Activated CD4-positive, alpha-beta memory T cell treated with anti-CD3 and anti-CD28 coated beads for 36 hours (primary cell): ENCODE measurements around the gene SLCO4C1. TPM values are rescaled to one million over a fixed set of nuclear protein-coding genes. Genes with fewer than 3 reads are reported as not detected.
"Not testable (repeated sequence)": the region's sequence is repeated elsewhere in the genome, so short reads cannot be mapped to it uniquely, and the experiment has no call there.

Experiments used
- CTCF ChIA-PET: fragments of 350-600 bp; sonication (Branson Sonifier 250); formaldehyde crosslinking; loops from one replicate; lab custom pipeline; 2021; ENCODE audit warnings: antibody characterized with exemption, inconsistent platforms; lab: Charles Lee
- POLR2A ChIA-PET: fragments of 350-600 bp; sonication (Branson Sonifier 250); formaldehyde crosslinking; loops from one replicate; lab custom pipeline; 2021; ENCODE audit warnings: antibody characterized with exemption; lab: Charles Lee
- DNase-seq: peaks from one replicate; pipeline ENCODE4 v3.0.0-alpha.2; 2020
- H3K27ac Mint-ChIP-seq: one replicate; pipeline ENCODE4 v1.8.0; 2021; ENCODE audit warnings: mixed read lengths
- H3K27me3 Mint-ChIP-seq: one replicate; pipeline ENCODE4 v1.8.0; 2021; ENCODE audit warnings: mixed read lengths
- H3K36me3 Mint-ChIP-seq: one replicate; pipeline ENCODE4 v1.8.0; 2021; ENCODE audit warnings: mixed read lengths
- H3K4me1 Mint-ChIP-seq: one replicate; pipeline ENCODE4 v1.8.0; 2021; ENCODE audit warnings: low read depth, mixed read lengths
- H3K4me3 Mint-ChIP-seq: one replicate; pipeline ENCODE4 v1.8.0; 2021; ENCODE audit warnings: mild to moderate bottlenecking, mixed read lengths
- H3K9me3 Mint-ChIP-seq: one replicate; pipeline ENCODE4 v1.8.0; 2021; ENCODE audit warnings: mixed read lengths
- intact Hi-C: fragments of 100-400 bp; cut with micrococcal nuclease; formaldehyde crosslinking; loops from one replicate; pipeline ENCODE4 v1.15.1; 2023
- total RNA-seq, 2 experiments: library from RNA; stranded (reverse); gene quantifications; one replicate each; pipeline ENCODE4 v1.2.3, GENCODE V29; 2021

Gene SLCO4C1
- total RNA-seq = under 1 TPM; 0.31 to 0.38 TPM

- intact Hi-C loops = no loop called here
- Mint-ChIP-seq H3K9me3 (no peaks in the 10 kb centered on the region), H3K27ac (peak within 1 kb of the TSS; percentile 13), H3K4me1 (peaks cover 18% of the 10 kb centered on the region), H3K36me3 (no peaks in the 10 kb centered on the region), H3K27me3 (peaks cover 6% of the 10 kb centered on the region), H3K4me3 (peak within 1 kb of the TSS; percentile 77)
- CTCF ChIA-PET = interaction anchor here (0.6 to 1.7 kb wide), 6 partner anchors 9 to 885 kb away, joined by 3 to 5 read pairs (median 3); no protein-coding TSS in a partner anchor
- peak; percentile 87 for DNase-seq
- POLR2A ChIA-PET = no interaction called here
Measured at GRCh38 chr5:102296178-102296817, at the start of gene SLCO4C1. Gene SLCO4C1, minus strand, starts transcription at chr5:102296284. Its CDS starts 22 bp downstream, at chr5:102296262.

GRCh38 chr5:102341681-102342288 is 45.7 kb upstream of the SLCO4C1 start:
- Mint-ChIP-seq H3K9me3 (no peaks in the 10 kb centered on the region), H3K27me3 (peaks cover 2% of the 10 kb centered on the region), H3K4me1 (no peaks in the 10 kb centered on the region), H3K4me3 (no peak overlapping the region), H3K36me3 (no peaks in the 10 kb centered on the region), H3K27ac (no peak overlapping the region)
- DNase-seq = no peak
- intact Hi-C loops = no loop called here
- CTCF ChIA-PET = no interaction called here
- POLR2A ChIA-PET = no interaction called here

- ChIA-PET POLR2A (no interaction called here), CTCF (no interaction called here)
- intact Hi-C loops = no loop called here
- H3K4me3 Mint-ChIP-seq = no peak overlapping the region
- no peaks in the 10 kb centered on the region for H3K4me1 Mint-ChIP-seq
- no peaks in the 10 kb centered on the region for H3K9me3 Mint-ChIP-seq
- no peaks in the 10 kb centered on the region for H3K36me3 Mint-ChIP-seq
- DNase-seq = no peak
- H3K27ac Mint-ChIP-seq = no peak overlapping the region
- peaks cover 3% of the 10 kb centered on the region for H3K27me3 Mint-ChIP-seq
Measured at GRCh38 chr5:102324714-102325113, 28.6 kb upstream of the SLCO4C1 start.

- CTCF ChIA-PET = interaction anchor here (1.0 kb wide), 1 partner anchor 14 kb away, joined by 3 read pairs; no protein-coding TSS in a partner anchor
- not testable (repeated sequence) for H3K4me3 Mint-ChIP-seq
Measured at GRCh38 chr5:102318801-102319200, 22.7 kb upstream of the SLCO4C1 start.

GRCh38 chr5:102314328-102314727 is 18.2 kb upstream of the SLCO4C1 start:
- ChIA-PET POLR2A (no interaction called here), CTCF (interaction anchor here (1.6 kb wide), 1 partner anchor 18 kb away, joined by 4 read pairs; the partner anchor contains the start of gene SLCO4C1)
- Mint-ChIP-seq H3K36me3 (no peaks in the 10 kb centered on the region), H3K27ac (no peak overlapping the region), H3K4me3 (no peak overlapping the region), H3K4me1 (no peaks in the 10 kb centered on the region), H3K27me3 (no peaks in the 10 kb centered on the region), H3K9me3 (no peaks in the 10 kb centered on the region)
- DNase-seq = no peak
- intact Hi-C loops = no loop called here

More at GRCh38 chr5:102318801-102319200, 22.7 kb upstream of the SLCO4C1 start:
- POLR2A ChIA-PET, H3K9me3 Mint-ChIP-seq, intact Hi-C loops, H3K27ac Mint-ChIP-seq, H3K36me3 Mint-ChIP-seq, H3K27me3 Mint-ChIP-seq, H3K4me1 Mint-ChIP-seq, DNase-seq: not testable (repeated sequence)

GRCh38 chr5:102313912-102314311 is 17.8 kb upstream of the SLCO4C1 start:
- CTCF ChIA-PET = interaction anchor here (1.6 kb wide), 1 partner anchor 18 kb away, joined by 4 read pairs; the partner anchor contains the start of gene SLCO4C1
- H3K27ac Mint-ChIP-seq = no peak overlapping the region
- no peaks in the 10 kb centered on the region for H3K4me1 Mint-ChIP-seq
- no peaks in the 10 kb centered on the region for H3K27me3 Mint-ChIP-seq
- no peaks in the 10 kb centered on the region for H3K9me3 Mint-ChIP-seq
- no peak for DNase-seq
- no peaks in the 10 kb centered on the region for H3K36me3 Mint-ChIP-seq
- intact Hi-C loops = no loop called here
- H3K4me3 Mint-ChIP-seq = no peak overlapping the region
- POLR2A ChIA-PET = no interaction called here

- CTCF ChIA-PET = interaction anchor here (1.2 kb wide), 1 partner anchor 22 kb away, joined by 3 read pairs; no protein-coding TSS in a partner anchor
- no peaks in the 10 kb centered on the region for H3K9me3 Mint-ChIP-seq
Measured at GRCh38 chr5:102312586-102313370, 16.7 kb upstream of the SLCO4C1 start.

GRCh38 chr5:102309586-102309985 is 13.5 kb upstream of the SLCO4C1 start:
- Mint-ChIP-seq H3K4me3 (no peak overlapping the region), H3K27ac (no peak overlapping the region), H3K36me3 (no peaks in the 10 kb centered on the region), H3K9me3 (no peaks in the 10 kb centered on the region), H3K4me1 (no peaks in the 10 kb centered on the region), H3K27me3 (no peaks in the 10 kb centered on the region)
- intact Hi-C loops = no loop called here
- DNase-seq = no peak
- ChIA-PET CTCF (no interaction called here), POLR2A (no interaction called here)

More at GRCh38 chr5:102312586-102313370, 16.7 kb upstream of the SLCO4C1 start:
- H3K4me3 Mint-ChIP-seq = no peak overlapping the region
- POLR2A ChIA-PET = no interaction called here
- no peak for DNase-seq
- no peak overlapping the region for H3K27ac Mint-ChIP-seq
- H3K27me3 Mint-ChIP-seq = no peaks in the 10 kb centered on the region
- no peaks in the 10 kb centered on the region for H3K4me1 Mint-ChIP-seq
- H3K36me3 Mint-ChIP-seq = no peaks in the 10 kb centered on the region
- intact Hi-C loops = no loop called here

- Mint-ChIP-seq H3K36me3 (no peaks in the 10 kb centered on the region), H3K27ac (no peak overlapping the region), H3K27me3 (no peaks in the 10 kb centered on the region), H3K4me1 (no peaks in the 10 kb centered on the region), H3K9me3 (no peaks in the 10 kb centered on the region), H3K4me3 (no peak overlapping the region)
- ChIA-PET POLR2A (no interaction called here), CTCF (interaction anchor here (1.0 kb wide), 1 partner anchor 11 kb away, joined by 3 read pairs; the partner anchor contains the start of gene SLCO4C1)
- intact Hi-C loops = no loop called here
- DNase-seq = no peak
Measured at GRCh38 chr5:102307232-102307631, 11.1 kb upstream of the SLCO4C1 start.

- H3K27me3 Mint-ChIP-seq = no peaks in the 10 kb centered on the region
- no peaks in the 10 kb centered on the region for H3K36me3 Mint-ChIP-seq
- DNase-seq = no peak
- ChIA-PET POLR2A (no interaction called here), CTCF (no interaction called here)
- no peaks in the 10 kb centered on the region for H3K9me3 Mint-ChIP-seq
- H3K4me1 Mint-ChIP-seq = no peaks in the 10 kb centered on the region
- intact Hi-C loops = no loop called here
- H3K27ac Mint-ChIP-seq = no peak overlapping the region
- H3K4me3 Mint-ChIP-seq = no peak overlapping the region
Measured at GRCh38 chr5:102306121-102306520, 10.0 kb upstream of the SLCO4C1 start.

- Mint-ChIP-seq H3K4me1 (peaks cover 18% of the 10 kb centered on the region), H3K4me3 (peak overlapping the region; percentile 77), H3K9me3 (no peaks in the 10 kb centered on the region), H3K27me3 (peaks cover 6% of the 10 kb centered on the region), H3K36me3 (no peaks in the 10 kb centered on the region), H3K27ac (peak overlapping the region; percentile 13)
- intact Hi-C loops = no loop called here
- CTCF ChIA-PET = interaction anchor here (0.6 to 1.7 kb wide), 4 partner anchors 12 to 27 kb away, joined by 3 to 5 read pairs (median 4); no protein-coding TSS in a partner anchor
- DNase-seq = no peak
- POLR2A ChIA-PET = interaction anchor here (0.6 kb wide), 1 partner anchor 1898 kb away, joined by 3 read pairs; no protein-coding TSS in a partner anchor
Measured at GRCh38 chr5:102295534-102296177, 428 bp downstream of the SLCO4C1 start.
